ENCODE data around the gene CLCN4.

Gene CLCN4

DNA sequence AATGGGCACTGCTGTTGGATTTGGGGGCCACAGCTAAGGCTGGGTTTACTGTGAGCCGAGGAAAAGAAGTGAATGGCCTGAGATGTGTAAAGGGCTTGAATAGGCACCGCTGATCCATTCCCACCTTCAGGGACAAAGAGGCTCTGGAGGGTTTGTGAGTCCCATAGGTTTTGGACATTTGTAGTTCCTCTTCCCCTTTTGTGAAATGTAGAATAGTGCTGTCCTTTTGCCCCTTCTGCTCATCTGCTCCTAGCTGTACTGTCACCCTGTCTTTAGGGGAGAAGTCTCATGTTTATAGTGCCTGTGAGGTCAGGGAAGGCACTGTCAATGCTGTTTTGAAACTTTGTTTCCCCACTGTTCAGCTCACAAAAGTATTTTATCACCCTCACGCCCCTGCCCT, 26.4 kb upstream of the CLCN4 start:
- no peak overlapping the region for H3K4me3 ChIP-seq (ENCODE audit: low read depth, low read length)
- DNase-seq (ENCODE audit: low read depth) = peak; percentile 31
- TF ChIP-seq, protein P1, sequence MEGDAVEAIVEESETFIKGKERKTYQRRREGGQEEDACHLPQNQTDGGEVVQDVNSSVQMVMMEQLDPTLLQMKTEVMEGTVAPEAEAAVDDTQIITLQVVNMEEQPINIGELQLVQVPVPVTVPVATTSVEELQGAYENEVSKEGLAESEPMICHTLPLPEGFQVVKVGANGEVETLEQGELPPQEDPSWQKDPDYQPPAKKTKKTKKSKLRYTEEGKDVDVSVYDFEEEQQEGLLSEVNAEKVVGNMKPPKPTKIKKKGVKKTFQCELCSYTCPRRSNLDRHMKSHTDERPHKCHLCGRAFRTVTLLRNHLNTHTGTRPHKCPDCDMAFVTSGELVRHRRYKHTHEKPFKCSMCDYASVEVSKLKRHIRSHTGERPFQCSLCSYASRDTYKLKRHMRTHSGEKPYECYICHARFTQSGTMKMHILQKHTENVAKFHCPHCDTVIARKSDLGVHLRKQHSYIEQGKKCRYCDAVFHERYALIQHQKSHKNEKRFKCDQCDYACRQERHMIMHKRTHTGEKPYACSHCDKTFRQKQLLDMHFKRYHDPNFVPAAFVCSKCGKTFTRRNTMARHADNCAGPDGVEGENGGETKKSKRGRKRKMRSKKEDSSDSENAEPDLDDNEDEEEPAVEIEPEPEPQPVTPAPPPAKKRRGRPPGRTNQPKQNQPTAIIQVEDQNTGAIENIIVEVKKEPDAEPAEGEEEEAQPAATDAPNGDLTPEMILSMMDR (IDR thresholded peaks at IDR 0.05; ENCODE audit: low read depth, low read length) = no peak
- TF ChIP-seq MYC (IDR thresholded peaks at IDR 0.05; ENCODE audit: low read depth, low read length) (no peak), MAX (IDR thresholded peaks at IDR 0.05; ENCODE audit: low read depth, low read length) (no peak), POLR2A (IDR thresholded peaks at IDR 0.05; ENCODE audit: extremely low read depth, insufficient read length) (no peak)

DNA sequence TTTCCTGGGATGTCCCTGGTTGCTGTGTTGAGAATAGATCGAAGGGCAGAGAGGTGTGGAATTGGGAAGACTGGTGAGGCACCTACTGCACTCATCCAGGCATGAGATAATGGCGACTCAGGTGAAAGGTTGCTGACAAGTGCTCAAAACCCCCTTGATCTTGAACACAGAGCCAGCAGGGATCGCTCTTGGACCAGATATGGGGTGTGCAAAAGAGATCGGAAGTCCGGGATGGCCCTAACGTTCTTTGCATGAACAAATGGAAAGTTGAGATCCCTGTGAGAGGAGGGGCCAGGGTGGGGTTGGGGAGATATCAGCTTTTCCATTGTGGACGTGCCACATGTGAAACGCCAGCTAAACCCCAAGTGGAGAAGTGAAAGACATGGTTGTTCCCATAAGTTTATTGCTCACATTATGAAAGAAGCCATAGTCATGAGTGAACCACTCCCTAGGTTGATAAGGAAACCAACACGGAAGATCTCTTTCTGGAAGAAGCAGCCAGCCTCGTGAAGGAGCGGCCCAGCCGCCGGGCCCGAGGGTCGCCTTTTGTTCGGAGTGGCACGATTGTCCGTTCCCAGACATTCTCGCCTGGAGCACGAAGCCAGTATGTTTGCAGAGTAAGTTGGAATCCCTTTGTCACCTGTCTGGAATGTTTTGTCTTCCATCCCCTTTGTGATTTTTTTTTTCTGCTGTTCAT, 22.6 kb upstream of the CLCN4 start:
- no peak overlapping the region for H3K4me3 ChIP-seq (ENCODE audit: low read depth, low read length)
- TF ChIP-seq MAX (IDR thresholded peaks at IDR 0.05; ENCODE audit: low read depth, low read length) (no peak), MYC (IDR thresholded peaks at IDR 0.05; ENCODE audit: low read depth, low read length) (no peak), POLR2A (IDR thresholded peaks at IDR 0.05; ENCODE audit: extremely low read depth, insufficient read length) (no peak)
- TF ChIP-seq, protein P1 (IDR thresholded peaks at IDR 0.05; ENCODE audit: low read depth, low read length) = no peak

DNA sequence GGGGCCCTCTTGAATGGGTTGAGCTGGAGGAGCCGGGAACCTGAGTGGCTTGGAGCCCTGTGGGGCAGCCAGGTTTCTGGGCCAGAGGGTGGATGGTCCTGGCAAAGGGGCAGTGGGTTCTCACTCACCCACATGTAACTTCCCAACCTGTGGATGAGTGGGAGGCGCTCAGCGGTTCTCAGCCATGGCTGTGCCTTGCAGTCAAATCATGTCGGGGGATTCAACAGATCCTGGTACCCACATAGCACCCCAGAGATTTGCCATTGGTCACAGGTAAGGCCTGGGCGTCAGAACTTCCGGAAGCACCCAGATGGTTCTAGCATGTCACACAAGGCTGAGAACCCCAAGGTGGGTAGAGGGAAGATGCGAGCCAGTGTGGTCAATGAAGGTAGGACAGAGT, 21.9 kb upstream of the CLCN4 start:
- DNase-seq (ENCODE audit: low read depth) = no peak
- no peak overlapping the region for H3K4me3 ChIP-seq (ENCODE audit: low read depth, low read length)
- TF ChIP-seq POLR2A (IDR thresholded peaks at IDR 0.05; ENCODE audit: extremely low read depth, insufficient read length) (no peak), MAX (IDR thresholded peaks at IDR 0.05; ENCODE audit: low read depth, low read length) (no peak), MYC (IDR thresholded peaks at IDR 0.05; ENCODE audit: low read depth, low read length) (no peak)
- TF ChIP-seq, protein P1 (IDR thresholded peaks at IDR 0.05; ENCODE audit: low read depth, low read length) = no peak

More for the DNA sequence above, 22.6 kb upstream of the CLCN4 start:
- no peak for DNase-seq (ENCODE audit: low read depth)

DNA sequence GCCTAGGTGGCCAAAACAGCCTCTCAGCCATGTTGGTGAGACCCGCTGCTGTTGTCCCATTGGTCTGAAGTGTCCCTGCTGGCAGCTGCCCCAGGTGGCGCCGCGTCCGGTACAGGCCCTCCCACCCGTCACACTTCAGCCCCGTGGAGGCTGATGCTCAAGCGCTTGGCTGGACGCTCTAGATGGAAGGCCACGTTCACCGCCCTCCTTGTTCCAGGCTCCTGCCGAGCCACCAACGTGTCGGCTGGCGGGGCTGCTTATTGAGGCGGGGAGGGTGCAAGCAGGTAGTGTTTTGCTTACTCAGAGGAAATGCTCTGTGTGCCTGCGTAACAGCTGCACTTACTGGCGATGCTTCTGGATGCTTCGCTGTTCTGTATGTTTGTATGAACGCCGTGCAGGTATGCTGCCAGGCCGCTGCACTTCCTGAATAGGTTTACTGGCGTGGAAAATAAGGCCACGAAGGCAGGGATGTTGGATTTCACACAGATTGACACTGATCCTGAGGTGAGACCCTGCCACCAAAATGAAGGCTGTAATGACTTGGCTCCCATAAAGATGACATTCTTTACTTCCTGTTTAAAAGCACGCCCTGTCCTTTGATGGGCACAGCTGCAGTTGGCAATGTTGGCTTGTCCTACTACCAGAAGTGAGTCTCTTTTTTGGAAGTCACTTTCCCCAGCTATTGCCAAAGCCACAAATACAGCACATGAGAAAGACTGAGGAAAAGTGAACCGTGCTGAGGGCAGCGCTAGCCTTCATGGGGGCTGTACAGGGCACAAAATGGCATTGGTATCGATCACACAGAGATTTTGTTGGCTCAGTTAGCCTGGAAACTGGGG, 21.0 kb upstream of the CLCN4 start:
- no peak overlapping the region for H3K4me3 ChIP-seq (ENCODE audit: low read depth, low read length)
- TF ChIP-seq MAX (IDR thresholded peaks at IDR 0.05; ENCODE audit: low read depth, low read length) (no peak), MYC (IDR thresholded peaks at IDR 0.05; ENCODE audit: low read depth, low read length) (no peak), POLR2A (IDR thresholded peaks at IDR 0.05; ENCODE audit: extremely low read depth, insufficient read length) (no peak)
- TF ChIP-seq, protein P1 (IDR thresholded peaks at IDR 0.05; ENCODE audit: low read depth, low read length) = no peak

DNA sequence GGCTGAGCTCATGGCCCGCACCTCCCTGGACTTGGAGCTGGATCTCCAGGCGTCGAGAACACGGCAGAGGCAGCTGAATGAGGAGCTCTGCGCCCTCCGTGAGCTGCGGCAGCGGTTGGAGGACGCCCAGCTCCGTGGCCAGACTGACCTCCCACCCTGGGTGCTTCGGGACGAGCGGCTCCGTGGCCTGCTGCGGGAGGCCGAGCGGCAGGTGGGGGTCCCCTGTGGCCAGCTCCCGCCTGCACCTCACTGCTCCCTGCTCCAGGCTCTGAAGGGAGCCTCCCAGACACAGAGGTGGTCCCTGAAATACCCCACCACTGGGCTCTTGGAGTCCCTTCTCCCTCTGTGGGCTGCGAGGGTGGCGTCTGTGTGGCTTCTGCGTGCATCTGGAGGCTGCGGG, 18.0 kb upstream of the CLCN4 start:
- no peak for TF ChIP-seq MYC (IDR thresholded peaks at IDR 0.05; ENCODE audit: low read depth, low read length)
- no peak for TF ChIP-seq POLR2A (IDR thresholded peaks at IDR 0.05; ENCODE audit: extremely low read depth, insufficient read length)
- H3K4me3 ChIP-seq (ENCODE audit: low read depth, low read length) = no peak overlapping the region
- DNase-seq (ENCODE audit: low read depth) = no peak

More for the DNA sequence above, 21.0 kb upstream of the CLCN4 start:
- no peak for DNase-seq (ENCODE audit: low read depth)

DNA sequence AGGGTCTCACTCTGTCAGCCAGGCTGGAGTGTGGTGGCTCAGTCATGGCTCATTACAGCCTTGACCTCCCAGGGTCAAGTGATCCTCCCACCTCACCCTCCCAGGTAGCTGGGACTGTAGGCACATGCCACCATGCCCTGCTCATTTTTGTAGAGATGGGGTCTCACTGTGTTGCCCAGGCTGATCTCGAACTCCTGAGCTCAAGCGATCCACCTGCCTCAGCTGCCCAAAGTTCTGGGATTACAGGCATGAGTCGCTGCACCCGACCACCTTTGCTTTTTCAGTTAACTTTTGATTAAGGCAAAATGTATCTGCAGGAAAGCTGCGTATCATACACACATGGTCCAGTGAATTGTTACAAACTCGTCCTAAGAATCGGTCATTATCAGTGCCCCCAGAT, 16.5 kb upstream of the CLCN4 start:
- no peak overlapping the region for H3K4me3 ChIP-seq (ENCODE audit: low read depth, low read length)
- no peak for DNase-seq (ENCODE audit: low read depth)
- TF ChIP-seq POLR2A (IDR thresholded peaks at IDR 0.05; ENCODE audit: extremely low read depth, insufficient read length) (no peak), MAX (IDR thresholded peaks at IDR 0.05; ENCODE audit: low read depth, low read length) (no peak), MYC (IDR thresholded peaks at IDR 0.05; ENCODE audit: low read depth, low read length) (no peak)
- TF ChIP-seq, protein P1 (IDR thresholded peaks at IDR 0.05; ENCODE audit: low read depth, low read length) = no peak
